Activated CD8-positive, alpha-beta memory T cell treated with anti-CD3 and anti-CD28 coated beads, Interleukin-2, amount 50 U/mL, for 24 hours (primary cell): ENCODE measurements around the gene CLEC2D.
"Not testable (repeated sequence)": the region's sequence is repeated elsewhere in the genome, so short reads cannot be mapped to it uniquely, and the experiment has no call there.

Source experiments
- DNase-seq: peaks from one replicate; pipeline ENCODE4 v3.0.0-alpha.2; 2020; ENCODE audit errors: extremely low read depth

The CLEC2D gene

DNA sequence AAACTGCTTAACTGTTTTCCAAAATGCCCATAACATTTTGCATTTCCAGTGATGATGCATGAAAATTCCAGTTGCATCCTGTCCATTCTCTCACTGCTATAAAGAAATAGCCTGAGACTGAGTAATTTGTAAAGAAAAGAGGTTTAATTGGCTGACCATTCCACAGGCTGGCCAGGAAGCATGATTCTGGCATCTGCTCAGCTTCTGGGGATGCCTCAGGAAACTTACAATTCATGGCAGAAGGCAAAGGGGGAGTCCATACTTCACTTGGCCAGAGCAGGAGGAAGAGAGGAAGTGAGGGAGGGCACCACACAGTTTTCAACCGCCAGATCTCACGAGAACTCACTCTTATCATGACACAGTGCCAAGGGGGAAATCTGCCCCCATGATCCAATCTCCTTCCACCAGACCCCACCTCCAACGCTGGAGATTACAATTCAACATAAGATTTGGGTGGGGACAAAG is 18.2 kb upstream of the CLEC2D start:
- no peak for DNase-seq

DNA sequence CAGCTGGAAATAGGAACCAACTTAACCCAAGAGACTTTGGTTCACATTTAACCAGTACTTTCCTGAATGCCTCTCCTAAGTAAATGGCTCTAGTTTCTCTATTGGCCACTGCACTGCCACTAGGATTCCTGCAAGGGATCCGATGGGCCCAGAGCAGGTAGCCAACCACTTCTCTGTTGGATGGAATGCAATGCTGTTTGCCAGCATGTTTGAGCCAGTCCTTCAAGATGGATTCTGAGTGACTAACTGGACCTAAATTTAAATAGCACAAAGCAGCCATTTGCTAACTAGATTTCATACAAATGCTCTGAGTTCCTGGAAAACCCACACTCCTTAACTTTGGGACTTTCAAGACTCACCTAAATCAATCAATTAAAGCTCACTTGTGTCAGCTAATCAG is 9.5 kb upstream of the CLEC2D start:
- no peak for DNase-seq

DNA sequence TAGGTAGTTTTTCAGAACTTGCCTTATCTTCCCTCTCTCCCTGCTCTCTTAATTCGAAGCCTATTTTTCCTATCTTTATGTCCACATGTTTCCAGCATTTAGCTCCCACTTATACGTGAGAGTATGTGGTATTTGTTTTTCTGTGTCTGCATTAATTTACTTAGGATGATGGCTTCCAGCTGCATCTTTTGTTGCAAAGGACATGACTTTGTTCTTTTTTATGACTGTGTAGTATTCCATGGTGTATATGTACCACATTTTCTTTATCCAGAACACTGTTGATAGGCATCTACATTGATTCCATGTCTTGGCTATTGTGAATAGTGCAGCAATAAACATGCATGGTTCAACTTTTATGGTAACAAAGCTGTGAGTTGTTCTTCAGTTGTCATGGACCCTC is 7.8 kb upstream of the CLEC2D start:
- no peak for DNase-seq

DNA sequence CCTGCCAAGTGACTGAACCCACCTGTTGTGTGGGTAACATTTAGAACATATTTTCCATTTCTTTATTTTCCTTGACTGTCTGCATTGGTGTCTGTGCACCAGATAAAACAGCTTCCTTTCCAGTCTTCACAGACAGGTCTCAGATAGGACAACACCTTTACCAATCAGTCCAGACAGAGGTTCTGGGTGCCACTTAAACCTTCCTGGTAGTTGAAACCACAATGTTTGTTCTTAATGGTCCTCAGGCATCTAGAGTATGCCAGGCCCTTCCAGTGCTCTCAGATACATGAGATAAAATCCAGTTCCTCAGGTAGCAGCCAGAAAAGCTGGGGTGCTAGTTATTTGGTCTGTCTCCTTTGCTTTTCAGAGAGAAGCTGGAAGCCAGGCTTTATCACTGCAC is 7.0 kb upstream of the CLEC2D start:
- no peak for DNase-seq

DNA sequence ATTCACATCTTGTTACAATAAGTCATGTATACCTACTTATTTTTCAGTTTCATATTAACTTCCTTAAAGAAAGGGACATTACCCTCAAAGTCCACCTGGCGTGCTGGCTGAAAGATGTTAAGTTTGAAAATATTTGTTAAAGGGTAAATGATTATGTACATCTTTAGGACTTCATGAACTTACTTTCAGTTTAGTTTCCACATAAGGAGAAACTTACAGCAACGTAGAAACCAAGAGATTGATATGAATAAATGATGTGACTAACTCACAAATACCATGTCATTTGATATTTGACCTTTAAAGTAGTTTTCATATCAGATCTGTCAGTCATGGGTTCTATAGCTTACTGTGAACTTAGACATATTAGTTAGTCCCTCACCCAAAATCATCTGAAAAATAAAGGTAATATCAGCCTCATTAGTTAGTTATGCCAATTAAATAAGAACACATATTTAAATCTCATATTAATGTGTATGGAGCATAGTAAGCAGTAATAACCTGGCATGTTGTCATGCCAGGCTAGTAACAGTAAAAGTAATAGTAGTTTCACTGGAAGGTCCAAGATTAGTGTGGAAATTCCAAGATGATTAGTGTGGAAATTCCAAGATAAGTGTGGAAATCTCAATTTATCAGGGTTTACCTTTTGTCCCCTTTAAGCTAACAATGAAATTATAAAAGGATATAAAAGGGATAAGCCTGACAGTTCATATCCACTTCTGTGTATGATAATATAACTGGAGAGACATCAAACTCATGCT is 1.9 kb upstream of the CLEC2D start:
- no peak for DNase-seq

DNA sequence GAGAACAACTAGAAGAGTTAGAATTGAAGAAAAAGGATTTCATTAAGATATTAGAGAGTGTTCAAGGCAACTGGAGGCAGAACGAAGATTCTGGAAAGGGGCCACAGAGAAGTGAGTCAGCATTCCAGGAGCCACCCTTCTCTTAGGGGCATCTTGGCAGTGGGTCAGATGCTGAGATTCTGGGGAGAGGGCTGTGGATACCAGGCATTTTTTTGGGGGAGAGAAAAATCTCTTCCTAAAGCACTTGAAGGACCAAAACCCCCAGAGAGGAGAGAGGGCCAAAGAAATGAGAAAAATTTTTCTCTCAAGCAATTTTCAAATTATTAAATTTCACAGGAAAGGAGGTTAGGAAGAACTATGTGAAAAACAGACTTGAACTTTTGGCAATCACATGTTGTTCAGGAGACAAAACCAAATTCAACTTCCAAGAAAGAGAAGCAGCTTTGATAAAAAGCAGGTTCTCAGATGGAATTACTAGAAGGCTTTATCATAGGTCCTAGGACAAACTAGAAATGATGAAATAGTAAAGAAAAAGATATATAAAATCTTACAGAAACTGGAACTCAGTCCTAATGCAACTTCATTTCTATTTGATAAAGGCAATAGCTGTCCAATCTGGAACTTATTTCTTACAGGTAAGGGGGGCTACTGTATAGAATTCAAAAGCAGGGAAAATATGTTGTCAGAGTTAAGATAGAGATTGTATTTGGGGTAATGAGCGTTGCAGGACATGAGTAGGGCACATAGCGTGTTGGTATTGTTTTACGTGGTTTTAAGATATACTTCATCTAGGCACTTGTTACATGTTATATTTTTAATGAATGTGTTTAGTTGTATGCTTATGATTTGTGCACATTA is 1.1 kb upstream of the CLEC2D start:
- no peak for DNase-seq

DNA sequence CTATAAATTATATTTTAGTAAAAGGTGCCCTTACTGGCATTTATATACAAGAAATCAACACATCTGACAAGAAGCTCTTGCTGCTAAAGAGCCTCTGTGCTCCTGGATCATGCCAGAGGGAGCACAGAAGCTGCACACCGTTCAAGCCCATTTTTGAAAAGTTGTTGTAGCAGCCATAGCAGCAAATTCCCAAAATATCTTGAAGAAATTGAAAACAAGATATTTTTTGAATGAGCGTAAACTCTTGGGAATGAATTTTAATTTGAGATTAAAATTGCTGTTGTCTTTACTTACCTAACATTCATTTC is 540 bp upstream of the CLEC2D start:
- no peak for DNase-seq

DNA sequence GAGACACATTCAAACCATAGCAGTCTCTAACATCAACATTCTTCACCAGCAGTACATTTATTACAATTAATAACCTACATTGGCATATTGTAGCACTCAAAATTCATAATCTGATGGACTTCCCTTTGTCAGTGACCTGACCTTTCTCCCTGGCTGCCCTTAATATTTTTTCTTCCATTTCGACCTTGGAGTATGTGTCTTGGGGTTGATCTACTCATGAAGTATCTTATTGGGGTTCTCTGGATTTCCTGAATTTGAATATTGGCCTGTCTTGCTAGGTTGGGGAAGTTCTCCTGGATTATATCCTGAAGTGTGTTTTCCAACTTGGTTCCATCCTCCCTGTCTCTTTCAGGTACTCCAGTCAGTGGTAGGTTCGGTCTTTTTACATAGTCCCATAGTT is 2.8 kb downstream of the CLEC2D start:
- DNase-seq, result not testable (repeated sequence)

DNA sequence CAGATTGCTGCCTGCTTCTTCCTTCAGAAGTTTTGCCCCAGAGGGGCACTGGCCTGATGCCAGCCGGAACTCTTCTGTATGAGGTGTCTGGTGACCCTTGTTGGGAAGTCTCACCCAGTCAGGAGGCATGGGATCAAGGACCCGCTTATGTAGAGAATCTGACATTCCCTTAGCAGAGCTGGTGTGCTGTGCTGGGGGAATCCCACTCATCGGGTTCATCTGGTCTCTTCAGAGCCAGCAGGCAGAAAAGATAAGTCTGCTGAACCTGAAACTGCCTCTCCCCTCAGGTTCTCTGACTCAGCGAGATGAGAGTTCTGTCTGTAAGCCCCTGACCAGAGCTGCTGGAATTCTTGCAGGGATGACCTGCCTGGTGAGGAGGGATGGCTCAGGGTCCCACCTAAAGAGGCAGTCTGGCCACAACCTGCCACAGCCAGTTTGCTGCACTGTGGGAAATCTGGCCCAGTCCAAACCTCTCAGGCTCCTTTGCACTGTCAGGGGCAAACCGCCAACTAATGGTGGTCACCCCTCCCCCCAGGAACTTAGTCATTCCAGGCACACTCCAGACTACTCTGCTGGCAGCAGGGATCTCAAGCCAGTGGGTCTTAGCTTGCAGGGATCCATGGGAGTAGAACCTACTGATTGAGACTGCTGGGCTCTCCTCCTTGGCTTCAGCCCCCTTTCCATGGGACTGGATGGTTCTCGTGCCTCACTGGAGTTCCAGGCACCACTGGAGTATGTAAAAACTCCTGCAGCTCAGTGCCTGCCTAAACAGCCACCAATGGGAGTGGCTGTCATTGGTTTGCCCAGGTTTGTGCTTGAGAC is 4.1 kb downstream of the CLEC2D start:
- no peak for DNase-seq

DNA sequence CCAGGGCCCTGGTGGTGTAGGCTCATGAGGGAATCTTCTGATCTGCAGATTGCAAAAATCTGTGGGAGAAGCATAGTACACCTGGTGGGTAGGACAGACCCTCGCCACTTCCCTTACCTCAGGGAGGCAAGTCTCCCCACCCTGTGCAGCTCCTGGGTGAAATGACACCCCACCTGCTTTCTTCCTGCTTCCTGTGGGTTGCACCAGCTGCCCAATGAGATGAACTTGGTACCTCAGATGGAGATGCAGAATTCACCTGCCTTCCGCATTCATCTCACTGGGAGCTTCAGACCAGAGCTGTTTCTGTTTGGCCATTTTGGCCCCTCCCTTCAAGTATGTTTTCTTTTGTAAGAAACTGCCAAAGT is 4.7 kb downstream of the CLEC2D start:
- no peak for DNase-seq

DNA sequence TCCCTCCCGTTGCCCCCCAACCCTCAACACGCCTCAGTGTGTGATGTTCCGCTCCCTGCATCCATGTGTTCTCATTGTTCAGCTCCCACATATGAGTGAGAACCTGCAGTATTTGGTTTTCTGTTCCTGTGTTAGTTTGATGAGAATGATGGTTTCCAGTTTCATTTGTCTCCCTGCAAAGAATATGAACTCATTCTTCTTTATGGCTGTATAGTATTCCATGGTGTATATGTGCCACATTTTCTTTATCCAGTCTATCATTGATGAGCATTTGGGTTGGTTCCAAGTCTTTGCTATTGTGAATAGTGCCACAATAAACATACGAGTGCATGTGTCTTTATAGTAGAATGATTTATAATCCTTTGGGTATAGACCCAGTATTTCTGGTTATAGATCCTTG is 13.0 kb downstream of the CLEC2D start:
- not testable (repeated sequence) for DNase-seq

DNA sequence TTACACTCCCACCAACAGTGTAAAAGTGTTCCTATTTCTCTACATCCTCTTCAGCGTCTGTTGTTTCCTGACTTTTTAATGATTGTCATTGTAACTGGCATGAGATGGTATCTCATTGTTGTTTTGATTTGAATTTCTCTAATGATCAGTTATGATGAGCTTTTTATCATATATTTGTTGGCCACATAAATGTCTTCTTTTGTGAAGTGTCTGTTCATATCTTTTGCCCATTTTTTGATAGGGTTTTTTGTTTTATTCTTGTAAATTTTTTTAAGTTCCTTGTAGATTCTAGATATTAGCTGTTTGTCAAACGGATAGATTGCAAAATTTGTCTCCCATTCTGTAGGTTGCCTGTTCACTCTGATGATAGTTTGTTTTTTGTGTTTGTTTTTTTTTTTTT is 13.4 kb downstream of the CLEC2D start:
- not testable (repeated sequence) for DNase-seq

DNA sequence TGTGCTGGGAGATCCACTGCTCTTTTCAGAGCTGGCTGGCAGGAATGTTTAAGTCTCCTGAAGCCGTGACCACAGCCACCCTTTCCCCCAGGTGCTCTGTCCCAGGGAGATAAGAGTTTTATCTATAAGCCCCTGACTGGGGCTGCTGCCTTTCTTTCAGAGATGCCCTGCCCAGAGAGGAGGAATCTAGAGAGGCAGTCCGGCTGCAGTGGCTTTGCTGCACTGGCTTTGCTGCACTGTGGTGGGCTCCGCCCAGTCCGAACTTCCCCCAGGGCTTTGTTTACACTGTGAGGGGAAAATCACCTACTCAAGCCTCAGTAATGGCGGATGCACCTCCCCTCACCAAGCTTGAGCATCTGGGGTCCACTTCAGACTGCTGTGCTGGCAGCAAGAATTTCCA is 15.9 kb downstream of the CLEC2D start:
- not testable (repeated sequence) for DNase-seq

DNA sequence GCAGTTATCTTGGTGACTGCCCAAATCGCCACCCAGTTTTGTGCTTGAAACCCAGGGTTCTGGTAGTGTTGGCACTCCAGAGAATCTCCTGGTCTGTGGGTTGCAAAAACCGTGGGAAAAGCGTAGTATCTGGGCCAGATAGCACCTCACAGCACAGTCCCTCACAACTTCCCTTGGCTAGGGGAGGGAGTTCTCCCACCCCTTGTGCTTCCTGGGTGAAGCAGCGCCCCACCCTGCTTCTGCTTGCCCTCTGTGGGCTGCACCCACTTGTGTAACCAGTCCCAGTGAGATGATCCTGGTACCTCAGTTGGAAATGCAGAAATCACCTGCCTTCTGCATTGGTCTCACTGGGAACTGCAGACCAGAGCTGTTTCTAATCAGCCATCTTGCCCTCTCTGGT is 16.4 kb downstream of the CLEC2D start:
- DNase-seq, result no peak

DNA sequence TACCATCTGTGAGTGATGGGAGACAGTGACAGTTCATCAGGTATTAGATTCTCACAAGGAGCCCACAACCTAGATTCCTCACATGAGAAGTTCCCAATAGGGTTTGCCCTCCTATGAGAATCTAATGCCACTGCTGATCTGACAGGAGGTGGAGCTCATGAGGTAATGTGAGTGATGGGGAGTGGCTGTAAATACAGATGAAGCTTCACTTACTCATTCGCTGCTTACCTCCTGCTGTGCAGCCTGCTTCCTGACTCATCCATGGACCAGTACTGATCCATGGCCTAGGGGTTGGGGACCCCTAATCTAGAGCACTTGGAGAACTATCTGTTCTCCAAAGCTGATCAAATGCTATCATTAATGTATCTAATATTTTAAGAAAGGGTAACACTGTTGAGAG is 17.7 kb downstream of the CLEC2D start:
- DNase-seq, result no peak

DNA sequence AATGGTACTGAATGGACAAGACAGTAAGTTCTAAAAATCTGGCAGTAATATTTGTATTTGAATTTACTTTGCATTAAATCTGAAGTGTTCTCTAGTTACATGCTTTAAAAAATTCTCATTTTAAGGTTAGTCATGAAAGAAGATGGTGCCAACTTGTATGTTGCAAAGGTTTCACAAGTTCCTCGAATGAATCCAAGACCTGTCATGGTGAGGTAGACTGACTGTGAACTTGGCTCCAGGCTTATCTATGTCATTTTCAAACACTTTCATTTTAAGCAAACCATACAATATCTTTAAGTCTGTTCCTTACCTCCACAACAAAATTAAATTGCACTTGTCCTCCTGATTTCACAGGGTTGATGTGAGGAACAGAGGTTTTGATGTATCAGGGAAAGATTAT is 23.4 kb downstream of the CLEC2D start:
- DNase-seq, result no peak

DNA sequence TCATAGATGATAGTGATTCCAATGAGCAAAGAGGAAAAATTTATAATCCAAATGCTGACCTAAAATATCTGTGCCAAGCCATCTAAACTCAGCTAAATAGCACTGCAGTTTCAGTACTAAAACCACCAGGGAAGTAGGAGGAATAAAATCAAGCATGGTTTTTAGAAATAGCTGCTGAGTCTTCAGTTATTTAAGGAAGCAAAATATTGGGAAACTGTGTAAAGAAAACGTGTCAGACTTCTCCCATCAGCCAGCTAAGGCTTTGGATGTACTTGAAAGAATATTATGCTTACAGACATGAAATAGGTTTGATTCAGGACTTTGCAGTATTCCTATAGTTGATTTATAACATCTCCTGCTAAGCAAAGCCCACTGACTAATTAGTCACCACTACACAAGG is 24.7 kb downstream of the CLEC2D start:
- no peak for DNase-seq

DNA sequence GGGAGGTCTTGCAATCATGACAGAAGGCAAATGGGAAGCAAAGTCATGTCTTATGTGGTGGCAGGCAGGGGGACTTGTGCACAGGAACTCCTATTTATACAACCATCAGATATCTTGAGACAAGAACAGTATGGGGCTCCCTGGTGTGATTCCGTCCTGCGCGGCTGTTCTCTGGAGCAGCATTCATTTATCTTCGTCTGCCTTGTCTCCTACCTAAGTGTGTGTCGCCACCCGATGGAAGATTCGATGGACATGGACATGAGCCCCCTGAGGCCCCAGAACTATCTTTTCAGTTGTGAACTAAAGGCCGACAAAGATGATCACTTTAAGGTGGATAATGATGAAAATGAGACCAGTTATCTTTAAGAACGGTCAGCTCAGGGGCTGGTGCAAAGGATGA is 25.6 kb downstream of the CLEC2D start:
- DNase-seq, result not testable (repeated sequence)

DNA sequence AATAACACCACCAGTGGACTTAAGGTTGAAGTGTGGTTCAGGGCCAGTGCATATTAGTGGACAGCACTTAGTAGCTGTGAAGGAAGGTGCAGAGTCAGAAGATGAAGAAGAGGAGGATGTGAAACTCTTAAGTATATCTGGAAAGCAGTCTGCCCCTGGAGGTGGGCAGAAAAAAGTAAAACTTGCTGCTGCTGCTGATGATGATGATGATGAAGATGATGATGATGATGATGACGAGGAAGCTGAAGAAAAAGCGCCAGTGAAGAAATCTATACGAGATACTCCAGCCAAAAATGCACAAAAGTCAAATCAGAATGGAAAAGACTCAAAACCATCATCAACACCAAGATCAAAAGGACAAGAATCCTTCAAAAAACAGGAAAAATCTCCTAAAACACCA is 26.1 kb downstream of the CLEC2D start:
- DNase-seq, result not testable (repeated sequence)

DNA sequence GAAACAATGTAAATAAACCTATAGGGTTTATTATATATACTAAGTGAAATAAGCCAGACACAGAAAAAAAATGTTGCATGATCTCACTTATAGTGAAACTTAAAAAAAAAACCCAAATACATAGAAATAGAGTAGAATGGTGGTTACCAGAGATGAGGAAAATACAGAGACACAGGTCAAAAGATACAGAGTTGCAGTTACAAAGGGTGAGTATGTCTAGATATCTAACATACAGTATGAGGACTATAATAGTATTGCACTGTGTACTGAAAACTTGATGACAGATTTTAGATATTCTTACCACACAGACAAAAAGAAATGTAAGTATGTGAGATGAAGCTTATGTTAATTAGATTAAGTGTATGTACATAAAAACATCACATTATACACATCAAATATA is 28.1 kb downstream of the CLEC2D start:
- no peak for DNase-seq

DNA sequence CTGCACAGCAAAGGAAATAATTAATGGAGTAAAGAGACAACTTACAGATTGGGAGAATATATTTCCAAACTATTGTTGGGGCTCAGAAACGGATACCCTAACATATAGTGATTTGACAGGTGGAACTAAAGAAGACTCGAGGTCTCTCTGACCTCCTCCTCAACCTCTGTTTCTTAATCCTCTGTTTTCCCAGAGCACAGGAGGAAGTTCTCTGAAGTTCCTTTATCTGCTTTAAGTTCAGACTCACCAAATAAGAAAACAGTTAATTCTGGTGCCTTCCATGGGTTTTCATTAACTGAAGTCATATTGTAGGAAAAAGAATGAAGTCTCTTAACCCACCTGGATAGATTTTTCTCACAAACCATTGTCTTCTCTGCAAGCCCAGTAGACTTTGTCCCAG is 29.2 kb downstream of the CLEC2D start:
- DNase-seq, result no peak

DNA sequence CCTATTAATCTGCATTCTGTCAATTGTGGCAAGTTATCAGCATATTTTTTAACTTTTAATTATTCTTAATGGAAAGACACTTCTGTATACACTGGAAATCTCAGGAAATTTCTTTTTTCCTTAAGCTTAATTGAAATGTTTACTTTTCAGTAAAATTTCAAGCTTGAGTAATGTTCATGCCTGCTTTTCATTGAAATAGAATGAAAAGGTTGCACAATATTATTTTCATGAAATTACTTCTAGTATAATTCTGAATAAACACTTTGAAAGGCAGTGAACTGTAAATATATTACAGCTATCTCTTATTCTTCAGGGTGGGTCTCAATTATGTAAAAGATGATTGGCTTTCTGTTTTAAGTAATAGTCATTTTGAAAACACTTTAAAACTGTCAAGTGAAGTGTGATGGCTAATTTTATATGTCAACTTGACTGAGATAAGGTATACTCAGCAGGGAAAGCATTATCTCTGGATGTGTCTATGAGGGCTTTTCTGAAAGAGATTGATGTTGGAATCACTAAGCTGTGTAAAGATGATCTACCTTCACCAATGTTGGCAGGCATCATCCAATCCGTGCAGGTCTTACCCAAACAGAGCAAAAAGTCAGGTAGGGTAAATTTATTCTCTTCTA is 29.9 kb downstream of the CLEC2D start:
- DNase-seq, result no peak
